ENCODE results near the gene CACNA1E. TPM values are rescaled to one million over a fixed set of nuclear protein-coding genes. Genes with fewer than 3 reads are reported as not detected.

The CACNA1E gene
- total RNA-seq, 1 donor from 2014 or later = 0.31 TPM

- TF ChIP-seq CTCF (IDR thresholded peaks at IDR 0.05; ENCODE audit: unreplicated experiment) = no peak
These were observed 13.4 kb downstream of the CACNA1E start for GRCh38 chr1:181496759-181497158.

GRCh38 chr1:181497870-181498269 lies 14.6 kb downstream of the CACNA1E start:
- TF ChIP-seq CTCF (IDR thresholded peaks at IDR 0.05; ENCODE audit: unreplicated experiment) = no peak
- peaks cover 1% of the 10 kb centered on the region for H3K27me3 Mint-ChIP-seq (ENCODE audit: unreplicated experiment)
- H3K4me3 Mint-ChIP-seq (ENCODE audit: unreplicated experiment) = no peak overlapping the region
- H3K27ac Mint-ChIP-seq (ENCODE audit: unreplicated experiment) = no peak overlapping the region
- H3K9me3 Mint-ChIP-seq (ENCODE audit: unreplicated experiment) = no peaks in the 10 kb centered on the region
- H3K36me3 Mint-ChIP-seq (ENCODE audit: low read depth, unreplicated experiment) = no peaks in the 10 kb centered on the region
- peaks cover 10% of the 10 kb centered on the region for H3K4me1 Mint-ChIP-seq (ENCODE audit: unreplicated experiment)
- DNase-seq (ENCODE audit: low spot score) = no peak

More at GRCh38 chr1:181496759-181497158, 13.4 kb downstream of the CACNA1E start:
- H3K9me3 Mint-ChIP-seq (ENCODE audit: unreplicated experiment) = no peaks in the 10 kb centered on the region
- peaks cover 12% of the 10 kb centered on the region for H3K4me1 Mint-ChIP-seq (ENCODE audit: unreplicated experiment)
- no peak overlapping the region for H3K27ac Mint-ChIP-seq (ENCODE audit: unreplicated experiment)
- no peak overlapping the region for H3K4me3 Mint-ChIP-seq (ENCODE audit: unreplicated experiment)
- no peaks in the 10 kb centered on the region for H3K36me3 Mint-ChIP-seq (ENCODE audit: low read depth, unreplicated experiment)
- no peak for DNase-seq (ENCODE audit: low spot score)
- peaks cover 1% of the 10 kb centered on the region for H3K27me3 Mint-ChIP-seq (ENCODE audit: unreplicated experiment)

GRCh38 chr1:181499825-181500224 lies 16.5 kb downstream of the CACNA1E start:
- DNase-seq (ENCODE audit: low spot score) = no peak
- H3K4me1 Mint-ChIP-seq (ENCODE audit: unreplicated experiment) = peaks cover 5% of the 10 kb centered on the region
- no peak for TF ChIP-seq CTCF (IDR thresholded peaks at IDR 0.05; ENCODE audit: unreplicated experiment)
- H3K27me3 Mint-ChIP-seq (ENCODE audit: unreplicated experiment) = peaks cover 5% of the 10 kb centered on the region
- no peak overlapping the region for H3K27ac Mint-ChIP-seq (ENCODE audit: unreplicated experiment)
- H3K4me3 Mint-ChIP-seq (ENCODE audit: unreplicated experiment) = no peak overlapping the region
- no peaks in the 10 kb centered on the region for H3K36me3 Mint-ChIP-seq (ENCODE audit: low read depth, unreplicated experiment)
- no peaks in the 10 kb centered on the region for H3K9me3 Mint-ChIP-seq (ENCODE audit: unreplicated experiment)

- peaks cover 8% of the 10 kb centered on the region for H3K4me1 Mint-ChIP-seq (ENCODE audit: unreplicated experiment)
- no peaks in the 10 kb centered on the region for H3K9me3 Mint-ChIP-seq (ENCODE audit: unreplicated experiment)
- H3K27me3 Mint-ChIP-seq (ENCODE audit: unreplicated experiment) = peaks cover 7% of the 10 kb centered on the region
- no peak overlapping the region for H3K4me3 Mint-ChIP-seq (ENCODE audit: unreplicated experiment)
- H3K27ac Mint-ChIP-seq (ENCODE audit: unreplicated experiment) = no peak overlapping the region
- no peak for DNase-seq (ENCODE audit: low spot score)
- no peaks in the 10 kb centered on the region for H3K36me3 Mint-ChIP-seq (ENCODE audit: low read depth, unreplicated experiment)
- no peak for TF ChIP-seq CTCF (IDR thresholded peaks at IDR 0.05; ENCODE audit: unreplicated experiment)
These were observed 17.3 kb downstream of the CACNA1E start for GRCh38 chr1:181500636-181501035.

GRCh38 chr1:181501612-181502011 lies 18.3 kb downstream of the CACNA1E start:
- Mint-ChIP-seq H3K27ac (ENCODE audit: unreplicated experiment) (no peak overlapping the region), H3K27me3 (ENCODE audit: unreplicated experiment) (peaks cover 7% of the 10 kb centered on the region), H3K4me1 (ENCODE audit: unreplicated experiment) (peaks cover 8% of the 10 kb centered on the region), H3K4me3 (ENCODE audit: unreplicated experiment) (no peak overlapping the region), H3K9me3 (ENCODE audit: unreplicated experiment) (no peaks in the 10 kb centered on the region), H3K36me3 (ENCODE audit: low read depth, unreplicated experiment) (no peaks in the 10 kb centered on the region)
- no peak for DNase-seq (ENCODE audit: low spot score)
- TF ChIP-seq CTCF (IDR thresholded peaks at IDR 0.05; ENCODE audit: unreplicated experiment) = no peak
